ENCODE measurements around the gene DPY19L2.
"Not testable (repeated sequence)": the region's sequence is repeated elsewhere in the genome, so short reads cannot be mapped to it uniquely, and the experiment has no call there.

DNA sequence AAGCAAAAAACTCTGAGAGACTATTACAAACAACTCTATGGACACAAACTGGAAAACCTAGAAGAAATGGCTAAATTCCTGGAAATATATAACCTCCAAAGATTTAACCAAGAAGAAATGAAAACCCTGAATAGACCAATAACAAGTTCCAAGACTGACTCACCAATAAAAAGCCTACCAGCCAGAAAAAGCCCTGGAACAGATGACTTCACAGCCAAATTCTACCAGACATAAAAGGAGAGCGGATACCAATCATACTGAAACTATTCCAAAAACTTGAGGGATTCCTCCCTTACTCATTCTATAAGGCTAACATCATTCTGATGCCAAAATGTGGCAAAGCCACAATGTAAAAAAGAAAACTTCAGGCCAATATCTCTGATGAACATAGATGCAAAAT lies 18.8 kb downstream of the DPY19L2 start:
- TF ChIP-seq EZH2 (IDR thresholded peaks at IDR 0.05; ENCODE audit: borderline replicate concordance, insufficient read depth, low read depth, low read length, poor library complexity, severe bottlenecking), result not testable (repeated sequence)
- TF ChIP-seq, protein P1, sequence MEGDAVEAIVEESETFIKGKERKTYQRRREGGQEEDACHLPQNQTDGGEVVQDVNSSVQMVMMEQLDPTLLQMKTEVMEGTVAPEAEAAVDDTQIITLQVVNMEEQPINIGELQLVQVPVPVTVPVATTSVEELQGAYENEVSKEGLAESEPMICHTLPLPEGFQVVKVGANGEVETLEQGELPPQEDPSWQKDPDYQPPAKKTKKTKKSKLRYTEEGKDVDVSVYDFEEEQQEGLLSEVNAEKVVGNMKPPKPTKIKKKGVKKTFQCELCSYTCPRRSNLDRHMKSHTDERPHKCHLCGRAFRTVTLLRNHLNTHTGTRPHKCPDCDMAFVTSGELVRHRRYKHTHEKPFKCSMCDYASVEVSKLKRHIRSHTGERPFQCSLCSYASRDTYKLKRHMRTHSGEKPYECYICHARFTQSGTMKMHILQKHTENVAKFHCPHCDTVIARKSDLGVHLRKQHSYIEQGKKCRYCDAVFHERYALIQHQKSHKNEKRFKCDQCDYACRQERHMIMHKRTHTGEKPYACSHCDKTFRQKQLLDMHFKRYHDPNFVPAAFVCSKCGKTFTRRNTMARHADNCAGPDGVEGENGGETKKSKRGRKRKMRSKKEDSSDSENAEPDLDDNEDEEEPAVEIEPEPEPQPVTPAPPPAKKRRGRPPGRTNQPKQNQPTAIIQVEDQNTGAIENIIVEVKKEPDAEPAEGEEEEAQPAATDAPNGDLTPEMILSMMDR (IDR thresholded peaks at IDR 0.05), result not testable (repeated sequence)
